Spleen (tissue), 7 donors: ENCODE results near the gene OXCT1.

Source experiments
- CTCF ChIP-seq, 11 experiments: fragments of 200-600 bp in 7 of 11; fragments of 450-650 bp in 4 of 11; sonication (generic) in 4 of 11; IDR thresholded peaks in 8 of 11; conservative IDR thresholded peaks in 3 of 11; 1 replicate in 7 of 11; 2 replicates in 4 of 11; pipeline versions ENCODE4 v1.4.0 to v1.8.0; 2016 to 2021; ENCODE audit warnings: antibody characterized with exemption in 11 of 11, inconsistent platforms in 4 of 11, mild to moderate bottlenecking in 1 of 11
- POLR2A ChIP-seq, 3 donors: fragments of 450-650 bp; IDR thresholded peaks; one replicate each; pipeline ENCODE4 v1.5.1; 2017; ENCODE audit warnings: antibody characterized with exemption in 3 of 3, mild to moderate bottlenecking in 1 of 3
- POLR2AphosphoS5 ChIP-seq, 3 donors: sonication (generic); formaldehyde crosslinking; IDR thresholded peaks; one replicate each; pipeline ENCODE4 v1.5.1; 2017; ENCODE audit warnings: antibody characterized with exemption in 3 of 3
- donor health status: DM: no; HTN: no; CAD: no; lungs with moderate emphysema.
- donor health status: DM: no; HTN: no; CAD: no.
- donor health status: DM: no; HTN: no; CAD: no.

- TF ChIP-seq POLR2AphosphoS5 (IDR thresholded peaks at IDR 0.05), result no peak
- no peak for TF ChIP-seq CTCF (IDR thresholded peaks at IDR 0.05 in 8 of 11, conservative IDR thresholded peaks at IDR 0.05 in 3 of 11)
- no peak for TF ChIP-seq POLR2A (IDR thresholded peaks at IDR 0.05)
Measured at GRCh38 chr5:41821051-41821450, 49.2 kb downstream of the OXCT1 start.
